ENCODE results near the gene TSPAN3. TPM values are rescaled to one million over a fixed set of nuclear protein-coding genes. Genes with fewer than 3 reads are reported as not detected.

The TSPAN3 gene
- total RNA-seq, 1 experiment from 2014 or later: 205 TPM

DNA sequence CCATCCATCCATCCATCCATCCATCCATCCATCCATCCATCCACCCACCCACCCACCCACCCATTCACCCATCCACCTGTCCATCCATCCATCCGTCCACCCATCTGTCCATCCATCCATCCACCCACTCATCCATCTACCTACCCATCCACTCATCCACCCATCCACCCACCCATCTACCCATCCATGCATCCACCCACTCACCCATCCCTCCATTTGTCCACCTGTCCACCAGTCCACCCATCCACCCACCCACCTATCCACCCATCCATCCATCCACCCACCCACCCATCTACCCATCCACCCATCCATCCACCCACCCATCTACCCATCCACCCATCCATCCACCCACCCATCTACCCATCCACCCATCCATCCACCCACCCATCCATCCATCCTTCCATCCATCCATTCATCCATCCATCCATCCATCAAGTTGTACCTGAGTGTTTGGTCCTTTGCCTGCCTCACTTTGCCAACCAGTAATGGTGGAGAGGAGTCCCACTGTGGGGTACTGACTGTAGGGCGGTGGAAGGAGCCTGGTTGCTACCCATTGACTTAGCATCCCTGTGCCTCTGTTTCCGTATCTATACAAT lies 58.7 kb downstream of the TSPAN3 start:
- no peak overlapping the region for H2AFZ ChIP-seq (ENCODE audit: low read length)
- no peak overlapping the region for H3K27ac ChIP-seq (ENCODE audit: low read length)
- H3K4me3 ChIP-seq (ENCODE audit: low read length): no peak overlapping the region
- no peaks in the 10 kb centered on the region for H3K27me3 ChIP-seq (ENCODE audit: low read length)
- peak overlapping the region; percentile 16 for H3K4me2 ChIP-seq (ENCODE audit: low read depth, low read length, poor library complexity, severe bottlenecking)
- no peak overlapping the region for H3K9ac ChIP-seq (ENCODE audit: low read length)
- no peaks in the 10 kb centered on the region for H3K36me3 ChIP-seq (ENCODE audit: insufficient read depth, low read length)
- no peak for DNase-seq
- H3K9me3 ChIP-seq (ENCODE audit: low read length): no peaks in the 10 kb centered on the region
- no peaks in the 10 kb centered on the region for H3K79me2 ChIP-seq (ENCODE audit: low read length)
- peaks cover 60% of the 10 kb centered on the region for H3K4me1 ChIP-seq (ENCODE audit: low read length)
- H3K9me2 ChIP-seq (replicated peaks; ENCODE audit: insufficient read depth, low read length): no peaks in the 10 kb centered on the region
- H4K20me1 ChIP-seq (ENCODE audit: insufficient read depth, low read depth, low read length): peaks cover 49% of the 10 kb centered on the region; the same call in 1 of the 2 replicates

- peaks cover 47% of the 10 kb centered on the region for H3K4me1 ChIP-seq (ENCODE audit: low read length)
- no peak overlapping the region for H3K27ac ChIP-seq (ENCODE audit: low read length)
- 0 out of 2 replicates have a peak, but pooled peaks cover 11% of the 10 kb centered on the region for H3K79me2 ChIP-seq (ENCODE audit: low read length)
These were observed 60.1 kb downstream of the TSPAN3 start for GRCh38 chr15:77010857-77011256.

GRCh38 chr15:77010312-77010686 lies 60.6 kb downstream of the TSPAN3 start:
- Histone ChIP-seq H3K4me2 (ENCODE audit: low read depth, low read length, poor library complexity, severe bottlenecking) (no peak overlapping the region), H3K27ac (ENCODE audit: low read length) (no peak overlapping the region), H3K9me2 (replicated peaks; ENCODE audit: insufficient read depth, low read length) (no peaks in the 10 kb centered on the region), H3K27me3 (ENCODE audit: low read length) (no peaks in the 10 kb centered on the region), H3K4me3 (ENCODE audit: low read length) (no peak overlapping the region), H4K20me1 (ENCODE audit: insufficient read depth, low read depth, low read length) (peaks cover 52% of the 10 kb centered on the region; the same call in 1 of the 2 replicates), H3K36me3 (ENCODE audit: insufficient read depth, low read length) (no peaks in the 10 kb centered on the region), H3K9me3 (ENCODE audit: low read length) (no peaks in the 10 kb centered on the region), H2AFZ (ENCODE audit: low read length) (no peak overlapping the region), H3K79me2 (ENCODE audit: low read length) (0 out of 2 replicates have a peak, but pooled peaks cover 13% of the 10 kb centered on the region), H3K9ac (ENCODE audit: low read length) (no peak overlapping the region), H3K4me1 (ENCODE audit: low read length) (peaks cover 41% of the 10 kb centered on the region)
- DNase-seq: no peak

More at GRCh38 chr15:77010857-77011256, 60.1 kb downstream of the TSPAN3 start:
- Histone ChIP-seq H3K4me2 (ENCODE audit: low read depth, low read length, poor library complexity, severe bottlenecking) (no peak overlapping the region), H3K36me3 (ENCODE audit: insufficient read depth, low read length) (no peaks in the 10 kb centered on the region), H4K20me1 (ENCODE audit: insufficient read depth, low read depth, low read length) (peaks cover 48% of the 10 kb centered on the region; the same call in 1 of the 2 replicates), H3K27me3 (ENCODE audit: low read length) (no peaks in the 10 kb centered on the region), H2AFZ (ENCODE audit: low read length) (no peak overlapping the region), H3K9me2 (replicated peaks; ENCODE audit: insufficient read depth, low read length) (no peaks in the 10 kb centered on the region), H3K9ac (ENCODE audit: low read length) (no peak overlapping the region), H3K9me3 (ENCODE audit: low read length) (no peaks in the 10 kb centered on the region), H3K4me3 (ENCODE audit: low read length) (no peak overlapping the region)
- no peak for DNase-seq

DNA sequence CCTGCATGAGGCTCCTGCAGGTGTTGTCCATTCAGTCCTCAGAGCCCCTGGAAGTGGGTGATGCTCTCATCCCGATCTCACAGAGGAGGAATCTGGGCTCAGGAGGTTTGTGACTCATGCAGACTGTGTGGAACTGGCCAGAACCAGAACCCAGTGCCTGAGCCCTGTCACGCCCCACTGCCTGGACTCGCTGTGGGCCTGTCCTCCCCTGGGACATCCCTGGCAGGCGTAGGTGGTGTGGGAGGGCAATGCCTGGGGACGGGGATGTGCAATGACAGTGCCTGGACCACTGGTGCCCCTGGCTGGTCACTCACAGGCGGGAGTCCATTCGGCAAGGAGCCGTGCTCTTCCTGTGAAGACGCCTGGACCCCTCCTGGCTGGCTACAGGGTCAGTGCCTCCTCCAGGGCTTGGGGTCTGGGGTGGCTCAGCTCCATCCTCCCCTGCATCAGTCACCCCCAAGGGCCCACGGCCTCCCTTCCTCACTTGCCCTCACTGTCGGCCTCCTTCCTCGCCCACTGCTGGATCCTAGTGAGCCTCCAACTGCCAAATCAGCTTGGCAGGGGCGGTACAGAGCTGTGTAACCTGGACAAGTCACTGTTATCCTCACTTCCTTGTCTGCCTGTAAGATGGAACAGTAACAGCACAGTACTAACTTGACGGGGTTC lies 61.1 kb downstream of the TSPAN3 start:
- Histone ChIP-seq H3K9me3 (ENCODE audit: low read length) (no peaks in the 10 kb centered on the region), H3K4me1 (ENCODE audit: low read length) (peaks cover 36% of the 10 kb centered on the region), H3K9me2 (replicated peaks; ENCODE audit: insufficient read depth, low read length) (no peaks in the 10 kb centered on the region), H3K27ac (ENCODE audit: low read length) (no peak overlapping the region), H3K4me3 (ENCODE audit: low read length) (no peak overlapping the region), H4K20me1 (ENCODE audit: insufficient read depth, low read depth, low read length) (peaks cover 50% of the 10 kb centered on the region; the same call in 1 of the 2 replicates), H3K79me2 (ENCODE audit: low read length) (0 out of 2 replicates have a peak, but pooled peaks cover 13% of the 10 kb centered on the region), H3K36me3 (ENCODE audit: insufficient read depth, low read length) (no peaks in the 10 kb centered on the region), H3K9ac (ENCODE audit: low read length) (no peak overlapping the region), H3K27me3 (ENCODE audit: low read length) (no peaks in the 10 kb centered on the region), H2AFZ (ENCODE audit: low read length) (no peak overlapping the region), H3K4me2 (ENCODE audit: low read depth, low read length, poor library complexity, severe bottlenecking) (no peak overlapping the region)
- DNase-seq: no peak

DNA sequence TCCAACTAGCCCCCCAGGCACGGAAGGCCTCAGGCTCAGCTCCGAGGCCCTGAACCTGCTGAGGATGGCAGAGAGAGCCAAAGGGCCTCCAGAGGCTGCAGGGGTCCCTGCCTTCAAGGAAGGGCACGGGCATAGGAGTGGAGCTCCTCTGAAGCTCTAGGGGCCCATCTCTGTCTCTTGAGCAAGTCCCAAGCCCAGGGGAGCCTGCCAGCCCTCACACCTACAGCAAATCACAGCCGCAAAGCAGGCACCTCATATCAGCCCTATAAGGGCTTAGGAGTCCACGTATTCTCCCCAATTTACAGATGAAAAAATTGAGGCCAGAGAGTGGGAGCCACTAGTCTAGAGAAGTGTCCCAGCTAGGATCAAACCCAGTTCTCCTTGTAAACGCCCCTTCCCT lies 61.7 kb downstream of the TSPAN3 start:
- H3K27me3 ChIP-seq (ENCODE audit: low read length): no peaks in the 10 kb centered on the region
- H3K27ac ChIP-seq (ENCODE audit: low read length): no peak overlapping the region
- no peak overlapping the region for H3K4me3 ChIP-seq (ENCODE audit: low read length)
- peaks cover 15% of the 10 kb centered on the region; the same call in 1 of the 2 replicates for H3K79me2 ChIP-seq (ENCODE audit: low read length)
- no peaks in the 10 kb centered on the region for H3K36me3 ChIP-seq (ENCODE audit: insufficient read depth, low read length)
- no peak overlapping the region for H3K4me2 ChIP-seq (ENCODE audit: low read depth, low read length, poor library complexity, severe bottlenecking)
- H3K9me2 ChIP-seq (replicated peaks; ENCODE audit: insufficient read depth, low read length): no peaks in the 10 kb centered on the region
- peaks cover 32% of the 10 kb centered on the region for H3K4me1 ChIP-seq (ENCODE audit: low read length)
- H4K20me1 ChIP-seq (ENCODE audit: insufficient read depth, low read depth, low read length): peaks cover 45% of the 10 kb centered on the region; the same call in 1 of the 2 replicates
- H3K9me3 ChIP-seq (ENCODE audit: low read length): no peaks in the 10 kb centered on the region
- H3K9ac ChIP-seq (ENCODE audit: low read length): no peak overlapping the region
- no peak for DNase-seq
- H2AFZ ChIP-seq (ENCODE audit: low read length): no peak overlapping the region

DNA sequence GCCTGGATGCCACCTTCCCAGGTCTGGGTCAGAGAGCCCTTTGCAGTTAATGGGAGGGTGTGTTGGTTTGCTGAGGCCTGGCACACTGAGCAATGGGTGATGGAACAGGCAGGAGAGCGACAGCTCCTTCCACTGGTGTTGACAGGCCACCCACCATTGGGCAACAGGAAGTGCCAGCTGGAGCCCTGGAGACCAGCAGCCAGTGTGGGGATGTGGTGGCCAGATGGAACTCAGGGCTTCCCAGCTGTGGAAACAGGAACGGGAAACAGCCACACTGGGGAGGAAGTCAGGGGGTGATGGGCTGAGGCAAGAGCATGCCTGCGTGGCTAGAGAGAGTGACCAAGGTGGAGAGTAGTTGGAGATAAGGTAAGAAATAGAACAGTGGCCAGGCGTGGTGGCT lies 66.7 kb downstream of the TSPAN3 start:
- Histone ChIP-seq H3K9ac (ENCODE audit: low read length) (no peak overlapping the region), H4K20me1 (ENCODE audit: insufficient read depth, low read depth, low read length) (peaks cover 13% of the 10 kb centered on the region; the same call in 1 of the 2 replicates), H3K36me3 (ENCODE audit: insufficient read depth, low read length) (no peaks in the 10 kb centered on the region), H3K4me3 (ENCODE audit: low read length) (no peak overlapping the region), H3K9me3 (ENCODE audit: low read length) (no peaks in the 10 kb centered on the region), H3K9me2 (replicated peaks; ENCODE audit: insufficient read depth, low read length) (no peaks in the 10 kb centered on the region), H3K4me1 (ENCODE audit: low read length) (peaks cover 51% of the 10 kb centered on the region), H3K79me2 (ENCODE audit: low read length) (peaks cover 23% of the 10 kb centered on the region; the same call in 1 of the 2 replicates), H3K27me3 (ENCODE audit: low read length) (no peaks in the 10 kb centered on the region), H2AFZ (ENCODE audit: low read length) (no peak overlapping the region), H3K27ac (ENCODE audit: low read length) (peak overlapping the region; percentile 98; the same call in 1 of the 2 replicates), H3K4me2 (ENCODE audit: low read depth, low read length, poor library complexity, severe bottlenecking) (peak overlapping the region; percentile 94)
- peak; percentile 45 for DNase-seq

DNA sequence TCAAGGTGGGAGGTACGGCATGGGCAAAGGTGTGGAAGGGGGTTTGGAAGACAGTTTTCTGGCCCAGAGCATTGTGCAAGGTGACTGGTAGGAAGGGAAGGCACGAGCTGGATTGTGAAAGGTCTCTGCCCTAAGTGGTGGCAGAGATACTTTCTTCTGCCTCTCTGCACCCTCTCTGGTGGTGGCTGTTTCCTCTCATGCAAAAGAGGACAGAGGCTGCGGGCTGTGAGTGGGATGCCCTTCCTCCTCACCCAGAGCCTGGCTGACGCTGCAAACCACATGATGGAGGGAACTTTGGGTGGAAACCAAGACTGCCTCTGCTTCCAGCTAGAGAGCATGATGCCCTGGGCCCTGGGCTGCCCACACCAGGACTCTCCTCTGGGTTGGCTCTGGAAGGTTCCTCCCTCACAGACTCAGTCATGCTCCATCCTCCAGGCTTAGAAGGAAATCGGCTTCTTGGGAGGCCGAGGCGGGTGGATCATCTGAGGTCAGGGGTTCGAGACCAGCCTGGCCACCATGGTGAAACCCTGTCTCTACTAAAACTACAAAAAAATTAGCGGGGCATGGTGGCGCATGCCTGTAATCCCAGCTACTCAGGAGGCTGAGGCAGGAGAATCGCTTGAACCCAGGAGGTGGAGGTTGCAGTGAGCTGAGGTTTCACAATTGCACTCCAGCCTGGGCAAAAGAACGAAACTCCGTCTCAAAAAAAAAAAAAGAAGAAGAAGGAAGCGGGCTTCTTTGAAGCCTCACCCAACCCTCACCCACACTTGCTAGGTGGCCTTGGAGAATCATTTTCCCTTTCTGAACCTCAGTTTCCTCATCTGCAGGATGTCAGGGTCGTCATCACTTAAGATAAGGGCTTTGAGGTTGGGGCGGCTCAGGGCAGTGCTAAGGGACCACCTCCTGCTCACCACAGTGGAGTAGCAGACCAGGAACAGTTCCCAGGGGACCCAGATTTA lies 67.7 kb downstream of the TSPAN3 start:
- Histone ChIP-seq H3K36me3 (ENCODE audit: insufficient read depth, low read length) (no peaks in the 10 kb centered on the region), H3K27ac (ENCODE audit: low read length) (peak overlapping the region; percentile 98), H3K9me2 (replicated peaks; ENCODE audit: insufficient read depth, low read length) (no peaks in the 10 kb centered on the region), H4K20me1 (ENCODE audit: insufficient read depth, low read depth, low read length) (0 out of 2 replicates have a peak, but pooled peaks cover 8% of the 10 kb centered on the region), H2AFZ (ENCODE audit: low read length) (peak overlapping the region; percentile 52; the same call in 1 of the 2 replicates), H3K9ac (ENCODE audit: low read length) (peak overlapping the region; percentile 76), H3K27me3 (ENCODE audit: low read length) (no peaks in the 10 kb centered on the region), H3K4me1 (ENCODE audit: low read length) (peaks cover 60% of the 10 kb centered on the region), H3K4me2 (ENCODE audit: low read depth, low read length, poor library complexity, severe bottlenecking) (peak overlapping the region; percentile 94), H3K4me3 (ENCODE audit: low read length) (peak overlapping the region; percentile 62), H3K79me2 (ENCODE audit: low read length) (peaks cover 29% of the 10 kb centered on the region; the same call in 1 of the 2 replicates), H3K9me3 (ENCODE audit: low read length) (no peaks in the 10 kb centered on the region)
- peak; percentile 93 for DNase-seq

Measured in Karpas-422 (cell line).